Pancreas (tissue), 10 donors: ENCODE results near the gene MTFR2. TPM values are rescaled to one million over a fixed set of nuclear protein-coding genes. Genes with fewer than 3 reads are reported as not detected.
A peak's percentile ranks its signal among the peaks of the same experiment; 100 is the strongest.
"Not testable (repeated sequence)": the region's sequence is repeated elsewhere in the genome, so short reads cannot be mapped to it uniquely, and the experiment has no call there.

Experiments
- ATAC-seq, 4 donors: fragments of 200-7000 bp; cut with Tn5 transposase; one replicate each; pipeline versions ENCODE4 v1.8.0 to v1.9.1; 2020; ENCODE audit warnings: mild to moderate bottlenecking in 4 of 4, moderate library complexity in 4 of 4
- DNase-seq, 6 donors: peaks; one replicate each; pipeline ENCODE4 v3.0.0-alpha.2; 2020
- FAIRE-seq: peaks from 2 replicates; lab custom pipeline; 2012; peaks lifted over from hg19 to GRCh38; lab: Jason Lieb, UNC
- H3K27ac ChIP-seq, 4 donors: fragments of 200-600 bp; sonication (generic); 1 replicate in 3 of 4; 2 replicates in 1 of 4; pipeline versions ENCODE4 v1.5.0 to v1.8.0; 2020
- H3K27me3 ChIP-seq, 4 donors: fragments of 200-600 bp; one replicate each; pipeline ENCODE4 v1.8.0; 2021
- H3K36me3 ChIP-seq, 3 donors: fragments of 200-600 bp; sonication (generic) in 1 of 3; one replicate each; pipeline versions ENCODE4 v1.5.0 to v1.8.0; 2020 to 2021
- H3K4me1 ChIP-seq, 3 donors: fragments of 200-600 bp; one replicate each; pipeline ENCODE4 v1.8.0; 2021
- H3K4me3 ChIP-seq, 4 donors: fragments of 200-600 bp; sonication (generic) in 2 of 4; one replicate each; pipeline versions ENCODE4 v1.5.0 to v1.8.0; 2020 to 2021
- H3K9me3 ChIP-seq, 4 donors: fragments of 200-600 bp; one replicate each; pipeline ENCODE4 v1.8.0; 2021
- WGBS, 2 donors: extraction: QIAGEN DNeasy Blood & Tissue Kit; methylation state at CpG; one replicate each; pipeline ENCODE4 v1.1.7; 2013; 5-methylcytosine and 5-hydroxymethylcytosine counted together
- intact Hi-C, 3 donors: fragments of 100-400 bp; cut with DNase I; formaldehyde crosslinking; loops; one replicate each; pipeline versions ENCODE4 v1.11.1 to v1.14.2; 2022
- polyA plus RNA-seq, 2 donors: library from polyadenylated mRNA; stranded (reverse); fragments of 200-250 nt; gene quantifications; one replicate each; pipeline ENCODE4 v1.2.3, GENCODE V29; 2013
- total RNA-seq, 6 donors: library from RNA; stranded (reverse); fragmentation: NEBNext Ultra II Directional in 4 of 6; extraction: Animal tissue kit (Norgen Biotek cat#: 25700) in 4 of 6; gene quantifications; one replicate each; pipeline versions ENCODE4 v1.2.1 to v1.2.4, GENCODE V29; 2021 to 2023
- TF ChIP-seq, protein P1 (sequence below), 4 donors: fragments of 200-600 bp; sonication (generic) in 3 of 4; IDR thresholded peaks; one replicate each; pipeline versions ENCODE4 v1.5.0 to v1.8.0; 2021; ENCODE audit warnings: antibody characterized with exemption in 4 of 4
- donor health status: healthy with polysubstance abuse.
- donor health status: DM: no; HTN: no; CAD: no; lungs with moderate emphysema.
- donor health status: DM: no; HTN: no; CAD: no.
- donor health status: control.
- donor health status: control.
- donor health status: Bipolar disorder and iron deficiency.
- donor health status: DM: yes; HTN: yes; CAD: no.
- donor health status: DM: no; HTN: no; CAD: no.
- donor health status: DM: no; HTN: no; CAD: no.
- donor health status: DM: yes; HTN: yes; CAD: no.

MTFR2 gene
- total and polyA plus RNA-seq, 8 donors: 0.08 to 0.61 (median 0.34) TPM; not detected in 1

- ATAC-seq: no peak
- H3K4me3 ChIP-seq: no peak overlapping the region
Observed at GRCh38 chr6:136228814-136229213, 21.3 kb downstream of the MTFR2 start.

GRCh38 chr6:136226674-136227377, 23.3 kb downstream of the MTFR2 start:
- FAIRE-seq (no peak), DNase-seq (no peak), ATAC-seq (peak; percentile 17 to 63 (median 58))
- Histone ChIP-seq H3K27ac (no peak overlapping the region), H3K4me3 (peak overlapping the region in 2 of 4 donors; percentile 17 to 27), H3K4me1 (peaks cover 0 to 5% (median 0%) of the 10 kb centered on the region in 3 donors), H3K36me3 (no peaks in the 10 kb centered on the region), H3K27me3 (no peaks in the 10 kb centered on the region), H3K9me3 (no peaks in the 10 kb centered on the region)
- intact Hi-C loops: loop anchor here in 2 of 3 donors (5.0 to 10.0 kb wide), 2 partner anchors 692 to 695 kb away; no protein-coding TSS in a partner anchor
- WGBS, 2 donors: 80 to 84% methylated on average over 4 of the region's 4 CpGs
- TF ChIP-seq, protein P1, sequence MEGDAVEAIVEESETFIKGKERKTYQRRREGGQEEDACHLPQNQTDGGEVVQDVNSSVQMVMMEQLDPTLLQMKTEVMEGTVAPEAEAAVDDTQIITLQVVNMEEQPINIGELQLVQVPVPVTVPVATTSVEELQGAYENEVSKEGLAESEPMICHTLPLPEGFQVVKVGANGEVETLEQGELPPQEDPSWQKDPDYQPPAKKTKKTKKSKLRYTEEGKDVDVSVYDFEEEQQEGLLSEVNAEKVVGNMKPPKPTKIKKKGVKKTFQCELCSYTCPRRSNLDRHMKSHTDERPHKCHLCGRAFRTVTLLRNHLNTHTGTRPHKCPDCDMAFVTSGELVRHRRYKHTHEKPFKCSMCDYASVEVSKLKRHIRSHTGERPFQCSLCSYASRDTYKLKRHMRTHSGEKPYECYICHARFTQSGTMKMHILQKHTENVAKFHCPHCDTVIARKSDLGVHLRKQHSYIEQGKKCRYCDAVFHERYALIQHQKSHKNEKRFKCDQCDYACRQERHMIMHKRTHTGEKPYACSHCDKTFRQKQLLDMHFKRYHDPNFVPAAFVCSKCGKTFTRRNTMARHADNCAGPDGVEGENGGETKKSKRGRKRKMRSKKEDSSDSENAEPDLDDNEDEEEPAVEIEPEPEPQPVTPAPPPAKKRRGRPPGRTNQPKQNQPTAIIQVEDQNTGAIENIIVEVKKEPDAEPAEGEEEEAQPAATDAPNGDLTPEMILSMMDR (IDR thresholded peaks at IDR 0.05): no peak

More at GRCh38 chr6:136228814-136229213, 21.3 kb downstream of the MTFR2 start:
- Histone ChIP-seq H3K27me3 (no peaks in the 10 kb centered on the region), H3K27ac (no peak overlapping the region), H3K9me3 (no peaks in the 10 kb centered on the region), H3K4me1 (peaks cover 0 to 5% (median 0%) of the 10 kb centered on the region in 3 donors), H3K36me3 (no peaks in the 10 kb centered on the region)
- intact Hi-C loops: loop anchor here in 2 of 3 donors (5.0 to 10.0 kb wide), 2 partner anchors 694 to 697 kb away; no protein-coding TSS in a partner anchor
- 89 to 91% methylated on average over 2 of the region's 2 CpGs for WGBS, 2 donors
- no peak for FAIRE-seq
- TF ChIP-seq, protein P1 (IDR thresholded peaks at IDR 0.05): no peak
- DNase-seq: no peak

- Histone ChIP-seq H3K36me3 (no peaks in the 10 kb centered on the region), H3K4me3 (peak overlapping the region in 2 of 4 donors; percentile 17 to 27), H3K27me3 (no peaks in the 10 kb centered on the region), H3K27ac (no peak overlapping the region), H3K9me3 (no peaks in the 10 kb centered on the region), H3K4me1 (peaks cover 0 to 5% (median 0%) of the 10 kb centered on the region in 3 donors)
- intact Hi-C loops: loop anchor here in 2 of 3 donors (5.0 to 10.0 kb wide), 2 partner anchors 691 to 694 kb away; no protein-coding TSS in a partner anchor
- WGBS, 2 donors: 7 to 9% methylated on average over 12 of the region's 12 CpGs
- peak; percentile 82 to 98 (median 96) for ATAC-seq
- FAIRE-seq: no peak
- TF ChIP-seq, protein P1 (IDR thresholded peaks at IDR 0.05): peak; percentile 99 to 100 (median 99)
- peak in 4 of 6 donors; percentile 21 to 69 (median 49) for DNase-seq
Observed at GRCh38 chr6:136226027-136226673, 24.0 kb downstream of the MTFR2 start.

GRCh38 chr6:136225496-136225895, 24.6 kb downstream of the MTFR2 start:
- Histone ChIP-seq H3K4me1 (peaks cover 0 to 5% (median 0%) of the 10 kb centered on the region in 3 donors), H3K27ac (no peak overlapping the region), H3K4me3 (no peak overlapping the region), H3K36me3 (no peaks in the 10 kb centered on the region), H3K27me3 (no peaks in the 10 kb centered on the region), H3K9me3 (no peaks in the 10 kb centered on the region)
- peak in 1 of 6 donors; percentile 13 for DNase-seq
- no peak for FAIRE-seq
- ATAC-seq: no peak
- 46 to 68% methylated on average over 5 of the region's 5 CpGs for WGBS, 2 donors
- TF ChIP-seq, protein P1 (IDR thresholded peaks at IDR 0.05): no peak
- intact Hi-C loops: loop anchor here in 2 of 3 donors (5.0 to 10.0 kb wide), 2 partner anchors 691 to 693 kb away; no protein-coding TSS in a partner anchor

- H3K4me1 ChIP-seq, FAIRE-seq, ATAC-seq, H3K27me3 ChIP-seq, H3K4me3 ChIP-seq, H3K9me3 ChIP-seq, DNase-seq, H3K36me3 ChIP-seq, H3K27ac ChIP-seq: not testable (repeated sequence)
- intact Hi-C loops: loop anchor here in 2 of 3 donors (5.0 to 10.0 kb wide), 2 partner anchors 690 to 693 kb away; no protein-coding TSS in a partner anchor
- 89 to 92% methylated on average over 4 of the region's 4 CpGs for WGBS, 2 donors
Observed at GRCh38 chr6:136224974-136225373, 25.1 kb downstream of the MTFR2 start.
